Measurements from ENCODE around the gene KIAA1755. TPM values are rescaled to one million over a fixed set of nuclear protein-coding genes. Genes with fewer than 3 reads are reported as not detected.

The KIAA1755 gene
- total and polyA plus RNA-seq, 11 donors, result 2.1 to 6.7 (median 3.5) TPM

DNA sequence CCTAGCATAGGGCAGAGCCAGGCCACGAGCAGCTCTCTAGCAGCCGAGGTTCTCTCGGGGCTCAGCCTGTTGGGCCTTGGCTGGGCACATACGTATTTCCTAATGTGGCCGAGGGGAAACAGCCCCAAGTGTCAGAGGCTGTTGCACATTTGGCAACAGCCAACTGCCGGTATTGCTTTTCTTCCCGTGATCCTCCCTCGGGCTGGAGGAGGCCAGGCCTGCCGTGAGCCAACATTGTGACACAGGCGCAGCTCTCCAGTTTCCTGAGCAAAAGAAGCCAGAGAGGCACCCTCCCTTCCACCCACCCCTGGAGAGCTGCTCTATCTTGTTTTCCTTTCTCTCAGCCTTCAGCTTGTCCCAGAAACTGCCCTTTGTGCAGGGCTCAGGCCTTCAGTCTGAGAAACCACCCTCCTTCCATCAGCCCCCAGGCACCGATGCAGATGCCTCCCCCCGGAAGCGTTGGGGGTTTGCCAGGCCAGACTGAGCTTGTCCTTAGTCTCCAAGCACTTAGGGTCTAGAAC lies 38.3 kb upstream of the KIAA1755 start:
- ATAC-seq (peak; percentile 81 to 95 (median 93)), DNase-seq (peak; percentile 74 to 87 (median 78))
- TF ChIP-seq, protein P1, sequence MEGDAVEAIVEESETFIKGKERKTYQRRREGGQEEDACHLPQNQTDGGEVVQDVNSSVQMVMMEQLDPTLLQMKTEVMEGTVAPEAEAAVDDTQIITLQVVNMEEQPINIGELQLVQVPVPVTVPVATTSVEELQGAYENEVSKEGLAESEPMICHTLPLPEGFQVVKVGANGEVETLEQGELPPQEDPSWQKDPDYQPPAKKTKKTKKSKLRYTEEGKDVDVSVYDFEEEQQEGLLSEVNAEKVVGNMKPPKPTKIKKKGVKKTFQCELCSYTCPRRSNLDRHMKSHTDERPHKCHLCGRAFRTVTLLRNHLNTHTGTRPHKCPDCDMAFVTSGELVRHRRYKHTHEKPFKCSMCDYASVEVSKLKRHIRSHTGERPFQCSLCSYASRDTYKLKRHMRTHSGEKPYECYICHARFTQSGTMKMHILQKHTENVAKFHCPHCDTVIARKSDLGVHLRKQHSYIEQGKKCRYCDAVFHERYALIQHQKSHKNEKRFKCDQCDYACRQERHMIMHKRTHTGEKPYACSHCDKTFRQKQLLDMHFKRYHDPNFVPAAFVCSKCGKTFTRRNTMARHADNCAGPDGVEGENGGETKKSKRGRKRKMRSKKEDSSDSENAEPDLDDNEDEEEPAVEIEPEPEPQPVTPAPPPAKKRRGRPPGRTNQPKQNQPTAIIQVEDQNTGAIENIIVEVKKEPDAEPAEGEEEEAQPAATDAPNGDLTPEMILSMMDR (IDR thresholded peaks at IDR 0.05), result no peak
- TF ChIP-seq POLR2A (IDR thresholded peaks at IDR 0.05), result no peak
- Histone ChIP-seq H3K9me3 (no peaks in the 10 kb centered on the region), H3K27me3 (peaks cover 0 to 9% (median 0%) of the 10 kb centered on the region in 9 donors), H3K36me3 (no peaks in the 10 kb centered on the region), H3K27ac (peak overlapping the region; percentile 57 to 85 (median 73)), H3K4me1 (peaks cover 0 to 35% (median 10%) of the 10 kb centered on the region in 12 donors), H3K4me3 (no peak overlapping the region)
- intact Hi-C loops (cut with DNase I), result loop anchor here in 3 of 10 donors (5.0 to 10.0 kb wide), 2 partner anchors 64 to 67 kb away; no protein-coding TSS in a partner anchor
- WGBS, 4 donors, result 26 to 43% (median 35%) methylated on average over 9 to 13 of the region's 13 CpGs

DNA sequence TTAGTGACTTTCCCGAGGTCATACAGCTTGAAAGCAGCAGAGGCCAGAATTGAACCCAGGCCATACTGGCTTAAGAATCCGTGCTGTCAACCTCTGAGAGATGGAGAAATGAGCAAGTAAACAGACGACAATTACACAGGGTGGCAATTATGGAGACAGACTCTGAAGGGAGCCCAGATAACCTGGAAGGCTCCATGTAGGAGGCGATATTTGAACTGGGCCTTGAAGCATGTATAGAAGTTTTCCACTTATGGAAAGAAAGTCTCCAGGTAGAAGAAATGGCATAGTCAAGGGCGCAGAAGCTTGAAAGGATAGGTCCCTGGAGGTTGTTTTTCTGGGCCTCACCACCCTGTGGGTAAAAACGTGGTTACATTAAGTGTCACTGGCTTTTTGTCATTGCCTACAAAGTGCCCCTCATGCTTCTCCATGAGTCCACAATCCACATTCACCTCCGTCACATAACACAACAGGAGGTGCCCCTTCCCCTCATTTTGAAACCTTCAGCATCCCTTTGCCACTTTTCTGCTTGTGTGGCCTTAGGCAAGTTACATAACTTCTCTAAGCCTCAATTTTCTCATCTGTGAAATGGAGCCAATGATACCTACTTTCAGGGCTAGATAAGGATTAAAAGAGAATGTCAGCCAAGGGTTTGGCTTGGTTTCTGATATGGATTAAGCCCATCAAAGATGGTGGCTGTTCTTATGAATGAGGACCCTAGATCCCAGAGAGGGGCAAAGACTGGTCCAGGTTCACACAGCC lies 37.6 kb upstream of the KIAA1755 start:
- Histone ChIP-seq H3K27me3 (peaks cover 0 to 8% (median 0%) of the 10 kb centered on the region in 9 donors), H3K36me3 (no peaks in the 10 kb centered on the region), H3K4me3 (no peak overlapping the region), H3K27ac (peak overlapping the region; percentile 57 to 85 (median 73)), H3K4me1 (peaks cover 0 to 29% (median 10%) of the 10 kb centered on the region in 12 donors), H3K9me3 (no peaks in the 10 kb centered on the region)
- DNase-seq (no peak), ATAC-seq (no peak)
- 94 to 97% (median 96%) methylated on average over 7 of the region's 7 CpGs for whole genome bisulfite sequencing, 4 donors
- TF ChIP-seq POLR2A (IDR thresholded peaks at IDR 0.05), result no peak
- TF ChIP-seq, protein P1 (IDR thresholded peaks at IDR 0.05), result no peak
- intact Hi-C loops (cut with DNase I), result loop anchor here in 3 of 10 donors (5.0 to 10.0 kb wide), 2 partner anchors 63 to 66 kb away; no protein-coding TSS in a partner anchor

DNA sequence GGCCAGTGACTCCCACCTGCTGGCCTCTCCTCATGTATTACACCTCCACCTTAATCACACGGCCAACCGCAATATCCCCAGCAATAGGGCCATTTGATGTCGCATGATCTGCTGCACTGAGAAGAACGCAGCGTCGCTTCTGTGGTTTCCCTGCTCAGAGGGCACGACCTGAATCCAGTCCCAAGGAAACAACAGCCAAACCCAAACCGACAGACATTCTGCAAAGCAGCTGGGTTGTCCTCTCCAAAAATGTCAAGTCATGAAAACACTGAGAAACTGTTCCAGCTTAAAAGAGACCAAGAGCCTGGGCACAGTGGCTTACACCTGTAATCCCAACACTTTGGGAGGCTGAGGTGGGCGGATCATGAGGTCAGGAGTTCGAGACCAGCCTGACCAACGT lies 35.9 kb upstream of the KIAA1755 start:
- H3K27ac ChIP-seq, result no peak overlapping the region
- intact Hi-C loops (cut with DNase I), result loop anchor here in 3 of 10 donors (5.0 to 10.0 kb wide), 2 partner anchors 62 to 64 kb away; no protein-coding TSS in a partner anchor
- no peak overlapping the region for H3K4me3 ChIP-seq
- peaks cover 0 to 36% (median 10%) of the 10 kb centered on the region in 12 donors for H3K4me1 ChIP-seq
- ATAC-seq, result no peak
- 71 to 86% (median 77%) methylated on average over 11 of the region's 11 CpGs for WGBS, 4 donors
- no peak for TF ChIP-seq POLR2A (IDR thresholded peaks at IDR 0.05)
- TF ChIP-seq, protein P1 (IDR thresholded peaks at IDR 0.05), result no peak
- H3K27me3 ChIP-seq, result peaks cover 0 to 5% (median 0%) of the 10 kb centered on the region in 9 donors
- no peaks in the 10 kb centered on the region for H3K36me3 ChIP-seq
- DNase-seq, result no peak
- H3K9me3 ChIP-seq, result no peaks in the 10 kb centered on the region

DNA sequence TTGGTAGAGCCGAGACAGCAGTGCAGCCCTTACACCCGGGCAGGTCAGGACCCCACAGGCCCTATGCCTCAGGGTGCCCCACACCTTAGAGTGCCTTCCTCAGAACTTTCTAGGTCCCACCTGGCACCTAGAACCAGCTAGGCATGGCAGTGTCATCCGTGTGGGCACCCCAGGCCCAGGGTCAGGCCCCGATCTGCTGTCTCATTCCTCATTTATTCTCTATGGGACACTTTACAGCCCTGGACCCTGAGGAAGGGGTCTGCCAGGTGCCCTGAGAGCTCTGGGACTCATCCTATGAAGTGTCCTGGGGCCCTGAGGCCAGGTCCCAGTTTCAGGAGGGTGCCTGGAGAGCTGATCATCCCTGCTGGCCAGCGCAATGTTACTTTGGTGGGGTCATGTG lies 35.3 kb upstream of the KIAA1755 start:
- intact Hi-C loops (cut with DNase I), result loop anchor here in 3 of 10 donors (5.0 to 10.0 kb wide), 2 partner anchors 61 to 64 kb away; no protein-coding TSS in a partner anchor
- Histone ChIP-seq H3K4me3 (no peak overlapping the region), H3K4me1 (peaks cover 0 to 39% (median 10%) of the 10 kb centered on the region in 12 donors), H3K27me3 (peaks cover 0 to 5% (median 0%) of the 10 kb centered on the region in 9 donors), H3K9me3 (no peaks in the 10 kb centered on the region), H3K27ac (no peak overlapping the region), H3K36me3 (no peaks in the 10 kb centered on the region)
- WGBS, 4 donors, result 90 to 95% (median 93%) methylated on average over 3 to 5 of the region's 5 CpGs
- DNase-seq (no peak), ATAC-seq (no peak)
- no peak for TF ChIP-seq POLR2A (IDR thresholded peaks at IDR 0.05)
- TF ChIP-seq, protein P1 (IDR thresholded peaks at IDR 0.05), result no peak

All from heart left ventricle (tissue), 16 donors.